Colonic mucosa (tissue), 4 donors: ENCODE measurements around the gene NDUFS2. TPM values are rescaled to one million over a fixed set of nuclear protein-coding genes. Genes with fewer than 3 reads are reported as not detected.
A peak's percentile ranks its signal among the peaks of the same experiment; 100 is the strongest.

Experiments used
- DNase-seq: peaks from one replicate; pipeline ENCODE4 v3.0.0-alpha.2; 2020
- H3K27ac ChIP-seq: fragments of 200-600 bp; one replicate; pipeline ENCODE4 v1.8.0; 2021
- H3K27me3 ChIP-seq: fragments of 200-600 bp; one replicate; pipeline ENCODE4 v1.8.0; 2021
- H3K36me3 ChIP-seq: fragments of 200-600 bp; one replicate; pipeline ENCODE4 v1.8.0; 2021
- H3K4me1 ChIP-seq: fragments of 200-600 bp; one replicate; pipeline ENCODE4 v1.8.0; 2021; ENCODE audit warnings: mild to moderate bottlenecking
- H3K4me3 ChIP-seq: fragments of 200-600 bp; one replicate; pipeline ENCODE4 v1.8.0; 2021
- H3K9ac ChIP-seq, 2 donors: one replicate each; pipeline ENCODE4 v1.7.0; 2013; ENCODE audit warnings: control low read depth in 2 of 2, low read depth in 2 of 2, low read length in 2 of 2
- H3K9me3 ChIP-seq: fragments of 200-600 bp; one replicate; pipeline ENCODE4 v1.8.0; 2021
- CTCF ChIP-seq: fragments of 200-600 bp; IDR thresholded peaks from one replicate; pipeline ENCODE4 v1.8.0; 2022; ENCODE audit warnings: antibody characterized with exemption, mild to moderate bottlenecking
- intact Hi-C: fragments of 100-400 bp; cut with DNase I; formaldehyde crosslinking; loops from one replicate; pipeline ENCODE4 v1.14.1; 2022
- total RNA-seq, 2 donors: library from RNA; stranded (reverse); fragmentation: NEBNext Ultra II Directional in 1 of 2; extraction: Animal tissue kit (Norgen Biotek cat#: 25700) in 1 of 2; gene quantifications; one replicate each; pipeline ENCODE4 v1.2.1, GENCODE V29; 2021
- donor health status: healthy.
- donor health status: DM: no; HTN: no; CAD: no.
- donor health status: DM: no; HTN: no; CAD: no.

Gene NDUFS2
- total RNA-seq, 2 donors from 2014 or later: 167 to 169 TPM

- Histone ChIP-seq H3K27me3 (no peaks in the 10 kb centered on the region), H3K36me3 (no peaks in the 10 kb centered on the region), H3K4me1 (peaks cover 18% of the 10 kb centered on the region), H3K4me3 (peak overlapping the region; percentile 95), H3K9ac (peak overlapping the region; percentile 85), H3K9me3 (no peaks in the 10 kb centered on the region), H3K27ac (peak overlapping the region; percentile 69)
- intact Hi-C loops: no loop called here
- TF ChIP-seq CTCF: no peak
- DNase-seq: no peak
These were observed 43.7 kb upstream of the NDUFS2 start for GRCh38 chr1:161158316-161159010.

GRCh38 chr1:161159087-161159912 lies 42.9 kb upstream of the NDUFS2 start, which contains the start of gene USP21:
TSS of gene USP21 (plus strand) at chr1:161159500. CDS start at chr1:161160641, 1,141 bp downstream.
- Histone ChIP-seq H3K27me3 (no peaks in the 10 kb centered on the region), H3K4me1 (peaks cover 18% of the 10 kb centered on the region), H3K9me3 (no peaks in the 10 kb centered on the region), H3K36me3 (no peaks in the 10 kb centered on the region), H3K4me3 (peak within 1 kb of the TSS; percentile 95), H3K27ac (peak within 1 kb of the TSS; percentile 69), H3K9ac (peak within 1 kb of the TSS; percentile 85)
- peak; percentile 94 for DNase-seq
- no peak for TF ChIP-seq CTCF
- intact Hi-C loops: no loop called here

DNA sequence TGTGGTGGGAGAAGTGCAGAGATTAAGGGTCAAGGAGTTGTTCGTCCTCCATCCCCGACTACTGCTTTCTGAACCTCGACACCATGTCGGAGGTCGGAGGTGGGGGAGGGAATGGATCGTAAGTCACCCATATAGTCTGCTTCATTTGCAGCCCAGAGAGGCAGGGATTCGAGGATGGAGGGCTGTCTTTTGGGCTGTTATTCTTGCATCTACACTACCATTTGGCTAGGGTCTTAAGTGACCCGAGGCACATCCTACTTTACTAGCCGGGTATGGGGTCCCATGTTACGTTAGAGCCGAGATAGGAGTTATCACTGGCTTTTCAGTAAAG lies 42.3 kb upstream of the NDUFS2 start:
- no peak for TF ChIP-seq CTCF
- intact Hi-C loops: no loop called here
- no peak for DNase-seq
- H3K27me3 ChIP-seq: no peaks in the 10 kb centered on the region
- peak overlapping the region; percentile 69 for H3K27ac ChIP-seq
- H3K4me1 ChIP-seq: peaks cover 14% of the 10 kb centered on the region
- H3K9ac ChIP-seq: peak overlapping the region; percentile 85
- peak overlapping the region; percentile 95 for H3K4me3 ChIP-seq
- H3K36me3 ChIP-seq: no peaks in the 10 kb centered on the region
- H3K9me3 ChIP-seq: no peaks in the 10 kb centered on the region

- Histone ChIP-seq H3K9ac (peak overlapping the region in 1 of 2 donors; percentile 85), H3K4me1 (peaks cover 14% of the 10 kb centered on the region), H3K27me3 (no peaks in the 10 kb centered on the region), H3K9me3 (no peaks in the 10 kb centered on the region), H3K36me3 (no peaks in the 10 kb centered on the region), H3K4me3 (peak overlapping the region; percentile 95), H3K27ac (no peak overlapping the region)
- DNase-seq: no peak
- no peak for TF ChIP-seq CTCF
- intact Hi-C loops: no loop called here
These were observed 41.5 kb upstream of the NDUFS2 start for GRCh38 chr1:161160671-161161145.

DNA sequence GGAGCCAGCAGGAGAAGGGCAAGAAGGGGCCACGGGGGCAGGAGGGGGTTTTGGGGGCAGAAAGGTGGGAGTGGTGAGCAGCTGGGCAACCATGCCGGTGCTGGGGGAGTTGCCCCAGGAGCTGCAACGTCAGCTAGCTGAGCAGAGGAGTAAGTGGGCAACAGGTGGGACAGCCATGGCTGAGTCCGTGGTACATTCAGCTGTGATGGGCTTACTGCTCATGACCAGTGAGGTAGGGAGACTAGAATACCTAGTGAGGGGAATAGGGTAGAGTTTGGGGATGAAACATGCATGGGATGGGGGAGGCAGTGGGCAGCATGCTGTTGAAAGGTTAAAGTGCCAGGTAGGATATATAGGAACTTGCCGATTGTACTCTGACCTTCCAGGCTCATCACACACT lies 40.5 kb upstream of the NDUFS2 start:
- no peaks in the 10 kb centered on the region for H3K9me3 ChIP-seq
- H3K4me3 ChIP-seq: no peak overlapping the region
- intact Hi-C loops: no loop called here
- peaks cover 14% of the 10 kb centered on the region for H3K4me1 ChIP-seq
- DNase-seq: no peak
- no peaks in the 10 kb centered on the region for H3K36me3 ChIP-seq
- no peak overlapping the region for H3K9ac ChIP-seq
- no peak overlapping the region for H3K27ac ChIP-seq
- H3K27me3 ChIP-seq: no peaks in the 10 kb centered on the region
- TF ChIP-seq CTCF: no peak
